HepG2 (cell line): ENCODE measurements around the gene SDR39U1. TPM values are rescaled to one million over a fixed set of nuclear protein-coding genes. Genes with fewer than 3 reads are reported as not detected.

Source experiments
- ASH2L ChIP-seq: fragments of 300-600, 200-600 bp; sonication (generic); IDR thresholded peaks from 2 replicates; pipeline ENCODE4 v1.7.0; 2017; ENCODE audit warnings: low read depth, mild to moderate bottlenecking, moderate library complexity, mixed read lengths, low read length; ENCODE audit not compliant: insufficient read length
- ATAD3A ChIP-seq: sonication (generic); formaldehyde crosslinking; IDR thresholded peaks from 2 replicates; pipeline ENCODE4 v1.4.0; 2020; ENCODE audit warnings: missing genetic modification reagents
- CREM ChIP-seq, 2 experiments: sonication (generic) in 1 of 2; formaldehyde crosslinking in 1 of 2; IDR thresholded peaks; 2 replicates each; pipeline versions ENCODE4 v1.4.0 to v1.6.1; 2016 to 2020; ENCODE audit warnings: antibody characterized with exemption in 1 of 2, mild to moderate bottlenecking in 1 of 2, missing genetic modification reagents in 1 of 2
- ELF1 ChIP-seq: sonication (generic); formaldehyde crosslinking; IDR thresholded peaks from 2 replicates; pipeline ENCODE4 v1.4.0; 2020; ENCODE audit warnings: missing genetic modification reagents
- GFI1 ChIP-seq: sonication (generic); formaldehyde crosslinking; IDR thresholded peaks from 2 replicates; pipeline ENCODE4 v1.5.0; 2020; ENCODE audit warnings: missing genetic modification reagents, mild to moderate bottlenecking, borderline replicate concordance
- GMEB2 ChIP-seq: IDR thresholded peaks from 2 replicates; pipeline ENCODE4 v1.6.1; 2016; ENCODE audit warnings: missing biosample characterization, missing genetic modification reagents, low read depth
- HDAC2 ChIP-seq: sonication (generic); formaldehyde crosslinking; IDR thresholded peaks from 2 replicates; pipeline ENCODE4 v1.4.0; 2020; ENCODE audit warnings: missing genetic modification reagents
- JUN ChIP-seq: sonication (generic); formaldehyde crosslinking; IDR thresholded peaks from 2 replicates; pipeline ENCODE4 v1.4.0; 2020; ENCODE audit warnings: mild to moderate bottlenecking, missing genetic modification reagents
- KDM5A ChIP-seq: fragments of 200-600 bp; sonication (generic); IDR thresholded peaks from 2 replicates; pipeline ENCODE4 v1.7.0; 2018; ENCODE audit warnings: antibody characterized with exemption, mild to moderate bottlenecking, low read length, borderline replicate concordance
- KLF9 ChIP-seq: IDR thresholded peaks from 2 replicates; pipeline ENCODE4 v1.6.1; 2016; ENCODE audit warnings: low read depth
- MTA1 ChIP-seq: sonication (generic); formaldehyde crosslinking; IDR thresholded peaks from 2 replicates; pipeline ENCODE4 v1.4.0; 2020; ENCODE audit warnings: missing genetic modification reagents, mild to moderate bottlenecking, borderline replicate concordance
- RNF2 ChIP-seq: fragments of 450-650 bp; conservative IDR thresholded peaks from 2 replicates; pipeline ENCODE4 v1.6.1; 2016; ENCODE audit warnings: low read depth
- SIN3A ChIP-seq: IDR thresholded peaks from 2 replicates; pipeline ENCODE4 v1.6.1; 2011; ENCODE audit warnings: low read depth, mild to moderate bottlenecking, control low read depth, low read length, borderline replicate concordance
- SP140L ChIP-seq: sonication (generic); formaldehyde crosslinking; IDR thresholded peaks from 2 replicates; pipeline ENCODE4 v1.4.0; 2020; ENCODE audit warnings: missing genetic modification reagents, borderline replicate concordance
- SRY ChIP-seq: sonication (generic); formaldehyde crosslinking; IDR thresholded peaks from 2 replicates; pipeline ENCODE4 v1.8.0; 2022; ENCODE audit warnings: mild to moderate bottlenecking, missing genetic modification reagents
- ZFP36L1 ChIP-seq: sonication (generic); formaldehyde crosslinking; IDR thresholded peaks from 2 replicates; pipeline ENCODE4 v1.8.0; 2022; ENCODE audit warnings: mild to moderate bottlenecking, missing genetic modification reagents, moderate library complexity
- ZKSCAN1 ChIP-seq: fragments of 150-350 bp; IDR thresholded peaks from 2 replicates; pipeline ENCODE4 v1.6.1; 2014; ENCODE audit warnings: low read length
- ZNF296 ChIP-seq: sonication (generic); formaldehyde crosslinking; conservative IDR thresholded peaks from 2 replicates; pipeline ENCODE4 v1.5.0; 2020; ENCODE audit warnings: mild to moderate bottlenecking, missing genetic modification reagents
- ZNF329 ChIP-seq: sonication (generic); formaldehyde crosslinking; IDR thresholded peaks from 2 replicates; pipeline ENCODE4 v1.9.0; 2021; ENCODE audit warnings: low read depth, mild to moderate bottlenecking, missing genetic modification reagents
- ZNF382 ChIP-seq: sonication (generic); formaldehyde crosslinking; IDR thresholded peaks from 2 replicates; pipeline ENCODE4 v1.5.0; 2020; ENCODE audit warnings: missing genetic modification reagents, mild to moderate bottlenecking, borderline replicate concordance
- ZNF510 ChIP-seq: sonication (generic); formaldehyde crosslinking; IDR thresholded peaks from 2 replicates; pipeline ENCODE4 v1.4.0; 2020; ENCODE audit warnings: low read depth, mild to moderate bottlenecking, missing genetic modification reagents
- ZNF546 ChIP-seq: sonication (generic); formaldehyde crosslinking; conservative IDR thresholded peaks from 2 replicates; pipeline ENCODE4 v1.8.1; 2023; ENCODE audit warnings: mild to moderate bottlenecking, missing genetic modification reagents
- ZNF720 ChIP-seq: sonication (generic); formaldehyde crosslinking; IDR thresholded peaks from 2 replicates; pipeline ENCODE4 v1.4.0; 2020; ENCODE audit warnings: missing genetic modification reagents
- ZSCAN20 ChIP-seq: sonication (generic); formaldehyde crosslinking; IDR thresholded peaks from 2 replicates; pipeline ENCODE4 v1.4.0; 2020; ENCODE audit warnings: missing genetic modification reagents, mild to moderate bottlenecking, borderline replicate concordance
- polyA plus RNA-seq, 8 experiments: library from polyadenylated mRNA; depleted of rRNA in 3 of 8; stranded (reverse) in 7 of 8; unstranded in 1 of 8; fragments of >200 nt; fragmentation: Illumina TruSeq in 4 of 8; extraction: Trizol in 4 of 8; gene quantifications; 2 replicates each; pipeline versions ENCODE4 v1.2.1 to v1.2.3, GENCODE V29; 2011 to 2016; ENCODE audit warnings: low read depth in 4 of 8, missing spikeins in 1 of 8, mixed read lengths in 1 of 8; ENCODE audit not compliant: insufficient read depth in 1 of 8
- total RNA-seq, 5 experiments: library from RNA; depleted of rRNA; stranded (reverse); fragments of >200 nt; fragmentation: Illumina TruSeq; extraction: Trizol; gene quantifications; 2 replicates each; pipeline ENCODE4 v1.2.3, GENCODE V29; 2016; ENCODE audit warnings: low read depth in 1 of 5
- TF ChIP-seq, protein P1 (sequence below): IDR thresholded peaks from 2 replicates; pipeline ENCODE4 v1.6.1; 2016; ENCODE audit warnings: missing genetic modification reagents, missing compliant biosample characterization
- TF ChIP-seq, protein P2 (sequence below): sonication (generic); formaldehyde crosslinking; IDR thresholded peaks from 2 replicates; pipeline ENCODE4 v1.4.0; 2020; ENCODE audit warnings: missing genetic modification reagents
- TF ChIP-seq, protein P3 (sequence below): sonication (generic); formaldehyde crosslinking; IDR thresholded peaks from 2 replicates; pipeline ENCODE4 v1.8.0; 2022; ENCODE audit warnings: missing genetic modification reagents, mild to moderate bottlenecking, borderline replicate concordance

SDR39U1 gene
- total and polyA plus RNA-seq, 2 of the 13 experiments (the other 11 are each of a cell fraction or from before 2014, with no cell fraction given): 34.4 to 129 TPM

DNA sequence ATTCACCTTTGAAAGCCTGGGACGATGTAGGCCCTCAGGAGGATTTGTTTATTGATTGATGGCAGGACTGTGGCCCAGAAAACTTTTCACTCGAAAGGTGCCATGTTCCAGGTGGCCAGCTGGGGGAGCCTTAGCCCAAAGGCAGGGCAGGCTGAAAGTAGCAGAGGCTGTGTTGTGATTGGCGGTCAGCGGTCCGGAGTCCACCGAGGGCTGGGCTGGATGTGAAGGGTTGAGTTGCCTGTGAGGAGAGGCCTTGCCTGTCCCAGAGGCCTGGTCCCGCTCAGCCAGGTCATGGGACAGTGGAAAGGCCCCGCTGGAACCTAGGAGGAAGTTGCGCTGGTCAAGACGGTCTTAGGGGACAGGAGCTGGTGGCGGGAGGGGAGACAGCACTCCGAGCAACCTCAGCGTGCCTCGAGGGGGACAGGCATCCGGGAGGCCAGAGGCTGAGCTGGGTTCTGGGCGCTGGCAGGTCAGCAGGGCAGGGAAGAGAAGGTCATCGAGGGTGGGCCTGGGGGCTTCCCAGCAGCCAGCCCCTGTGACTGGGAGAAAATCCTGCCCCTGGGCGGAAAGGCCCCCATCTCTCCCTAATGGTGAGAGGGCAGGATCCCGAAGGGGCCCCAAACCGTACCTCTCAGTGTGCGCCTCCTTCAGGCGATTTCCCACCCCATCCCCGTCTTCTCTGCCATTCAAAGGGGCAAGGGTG lies 39.2 kb upstream of the SDR39U1 start (continued):
- TF ChIP-seq ATAD3A (CRISPR knock-in tag) (no peak), CREM (IDR thresholded peaks at IDR 0.05) (no peak), CREM (CRISPR knock-in tag; IDR thresholded peaks at IDR 0.05) (no peak), RNF2 (peak; percentile 81; the same call in 1 of the 2 replicates), SIN3A (no peak), KDM5A (no peak), HDAC2 (CRISPR knock-in tag) (peak; percentile 76), ASH2L (no peak), ZNF546 (peak; percentile 90), ZNF510 (0 out of 2 replicates have a peak, but pooled peaks have one; percentile 43), KLF9 (CRISPR knock-in tag) (peak; percentile 71; the same call in 1 of the 2 replicates), SRY (peak; percentile 96), ZNF329 (no peak; the same call in 1 of the 2 replicates), MTA1 (peak; percentile 97), ZNF720 (CRISPR knock-in tag) (no peak), ZFP36L1 (CRISPR knock-in tag) (no peak), ZKSCAN1 (peak; percentile 62; the same call in 1 of the 2 replicates), GFI1 (CRISPR knock-in tag) (peak; percentile 97), ZNF382 (CRISPR knock-in tag) (no peak), ZSCAN20 (CRISPR knock-in tag) (no peak), JUN (CRISPR knock-in tag) (peak; percentile 41; the same call in 1 of the 2 replicates), GMEB2 (CRISPR knock-in tag) (no peak), SP140L (CRISPR knock-in tag) (peak; percentile 90; the same call in 1 of the 2 replicates), ZNF296 (CRISPR knock-in tag) (peak; percentile 75), ELF1 (CRISPR knock-in tag) (peak; percentile 55)
- TF ChIP-seq, protein P1, sequence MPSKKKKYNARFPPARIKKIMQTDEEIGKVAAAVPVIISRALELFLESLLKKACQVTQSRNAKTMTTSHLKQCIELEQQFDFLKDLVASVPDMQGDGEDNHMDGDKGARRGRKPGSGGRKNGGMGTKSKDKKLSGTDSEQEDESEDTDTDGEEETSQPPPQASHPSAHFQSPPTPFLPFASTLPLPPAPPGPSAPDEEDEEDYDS: peak; percentile 72
- TF ChIP-seq, protein P2, sequence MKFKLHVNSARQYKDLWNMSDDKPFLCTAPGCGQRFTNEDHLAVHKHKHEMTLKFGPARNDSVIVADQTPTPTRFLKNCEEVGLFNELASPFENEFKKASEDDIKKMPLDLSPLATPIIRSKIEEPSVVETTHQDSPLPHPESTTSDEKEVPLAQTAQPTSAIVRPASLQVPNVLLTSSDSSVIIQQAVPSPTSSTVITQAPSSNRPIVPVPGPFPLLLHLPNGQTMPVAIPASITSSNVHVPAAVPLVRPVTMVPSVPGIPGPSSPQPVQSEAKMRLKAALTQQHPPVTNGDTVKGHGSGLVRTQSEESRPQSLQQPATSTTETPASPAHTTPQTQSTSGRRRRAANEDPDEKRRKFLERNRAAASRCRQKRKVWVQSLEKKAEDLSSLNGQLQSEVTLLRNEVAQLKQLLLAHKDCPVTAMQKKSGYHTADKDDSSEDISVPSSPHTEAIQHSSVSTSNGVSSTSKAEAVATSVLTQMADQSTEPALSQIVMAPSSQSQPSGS: peak; percentile 66
- TF ChIP-seq, protein P3, sequence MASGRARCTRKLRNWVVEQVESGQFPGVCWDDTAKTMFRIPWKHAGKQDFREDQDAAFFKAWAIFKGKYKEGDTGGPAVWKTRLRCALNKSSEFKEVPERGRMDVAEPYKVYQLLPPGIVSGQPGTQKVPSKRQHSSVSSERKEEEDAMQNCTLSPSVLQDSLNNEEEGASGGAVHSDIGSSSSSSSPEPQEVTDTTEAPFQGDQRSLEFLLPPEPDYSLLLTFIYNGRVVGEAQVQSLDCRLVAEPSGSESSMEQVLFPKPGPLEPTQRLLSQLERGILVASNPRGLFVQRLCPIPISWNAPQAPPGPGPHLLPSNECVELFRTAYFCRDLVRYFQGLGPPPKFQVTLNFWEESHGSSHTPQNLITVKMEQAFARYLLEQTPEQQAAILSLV (CRISPR knock-in tag): peak; percentile 89; the same call in 1 of the 2 replicates
